Naive B cell (primary cell): ENCODE data around the gene EIF2S1. TPM values are rescaled to one million over a fixed set of nuclear protein-coding genes. Genes with fewer than 3 reads are reported as not detected.
"Not testable (repeated sequence)": the region's sequence is repeated elsewhere in the genome, so short reads cannot be mapped to it uniquely, and the experiment has no call there.

Experiments
- ATAC-seq, 2 donors: fragments of 150-1000 bp; cut with Tn5 transposase; 2 replicates each; pipeline ENCODE4 v1.10.0; 2021; ENCODE audit warnings: low read depth in 2 of 2, mild to moderate bottlenecking in 2 of 2, moderate library complexity in 2 of 2
- DNase-seq: peaks from one replicate; pipeline ENCODE4 v3.0.0; 2022
- H3K27ac Mint-ChIP-seq, 6 donors: one replicate each; pipeline ENCODE4 v1.8.0; 2020 to 2022; ENCODE audit warnings: mild to moderate bottlenecking in 6 of 6, mixed read lengths in 6 of 6, moderate library complexity in 5 of 6, inconsistent platforms in 2 of 6
- H3K27me3 Mint-ChIP-seq, 3 donors: one replicate each; pipeline ENCODE4 v1.8.0; 2021 to 2022; ENCODE audit warnings: mixed read lengths in 3 of 3, mild to moderate bottlenecking in 1 of 3
- H3K36me3 Mint-ChIP-seq, 2 donors: one replicate each; pipeline ENCODE4 v1.8.0; 2020 to 2022; ENCODE audit warnings: mixed read lengths in 2 of 2, inconsistent platforms in 1 of 2, mild to moderate bottlenecking in 1 of 2
- H3K4me1 Mint-ChIP-seq, 3 donors: one replicate each; pipeline ENCODE4 v1.8.0; 2020 to 2022; ENCODE audit warnings: mixed read lengths in 3 of 3, inconsistent platforms in 1 of 3, mild to moderate bottlenecking in 1 of 3, moderate library complexity in 1 of 3
- H3K4me3 Mint-ChIP-seq, 8 donors: one replicate each; pipeline ENCODE4 v1.8.0; 2020 to 2022; ENCODE audit warnings: mild to moderate bottlenecking in 8 of 8, mixed read lengths in 8 of 8, moderate library complexity in 8 of 8, inconsistent platforms in 2 of 8
- H3K9me3 Mint-ChIP-seq, 7 donors: one replicate each; pipeline ENCODE4 v1.8.0; 2020 to 2022; ENCODE audit warnings: mixed read lengths in 7 of 7, mild to moderate bottlenecking in 5 of 7, inconsistent platforms in 2 of 7, moderate library complexity in 1 of 7
- polyA plus RNA-seq, 6 donors: library from polyadenylated mRNA; unstranded; fragments of 300-500 nt; fragmentation: Illumina TruSeq; gene quantifications; one replicate each; pipeline ENCODE4 v1.2.3, GENCODE V29; 2021; ENCODE audit warnings: low read depth in 6 of 6

EIF2S1 gene
- polyA plus RNA-seq = 100 to 1,000 TPM in 4 of 6 donors, 10 to 100 TPM in 2; 68.6 to 123 (median 108) TPM

GRCh38 chr14:67359775-67360469, at the start of gene EIF2S1, which contains the start of gene ATP6V1D:
EIF2S1 (plus strand) TSS chr14:67360328; CDS start chr14:67364768, 4,440 bp downstream.
ATP6V1D (minus strand) TSS chr14:67359804; CDS start chr14:67359698, 106 bp downstream.
- Mint-ChIP-seq H3K4me3 (peak within 1 kb of the TSS; percentile 86 to 99 (median 95)), H3K27ac (peak within 1 kb of the TSS; percentile 95 to 99 (median 98)), H3K4me1 (peaks cover 30 to 49% (median 43%) of the 10 kb centered on the region in 3 donors), H3K9me3 (no peaks in the 10 kb centered on the region), H3K36me3 (no peaks in the 10 kb centered on the region), H3K27me3 (no peaks in the 10 kb centered on the region)
- ATAC-seq (peak; percentile 85 to 88), DNase-seq (peak; percentile 100)

GRCh38 chr14:67311868-67312267, 48.3 kb upstream of the EIF2S1 start:
- Mint-ChIP-seq H3K27ac (no peak overlapping the region), H3K9me3 (no peaks in the 10 kb centered on the region), H3K36me3 (no peaks in the 10 kb centered on the region), H3K4me3 (no peak overlapping the region), H3K4me1 (peaks cover 3 to 7% (median 7%) of the 10 kb centered on the region in 3 donors), H3K27me3 (no peaks in the 10 kb centered on the region)
- no peak for DNase-seq
- no peak for ATAC-seq

GRCh38 chr14:67313153-67313552, 47.0 kb upstream of the EIF2S1 start:
- H3K27me3 Mint-ChIP-seq = no peaks in the 10 kb centered on the region
- peak overlapping the region in 1 of 6 donors; percentile 11 for H3K27ac Mint-ChIP-seq
- H3K36me3 Mint-ChIP-seq = peaks cover 0 to under 1% of the 10 kb centered on the region in 2 donors
- ATAC-seq = no peak
- no peak overlapping the region for H3K4me3 Mint-ChIP-seq
- H3K4me1 Mint-ChIP-seq = peaks cover 0 to under 1% (median 0%) of the 10 kb centered on the region in 3 donors
- H3K9me3 Mint-ChIP-seq = no peaks in the 10 kb centered on the region
- DNase-seq = no peak

GRCh38 chr14:67317822-67318221, 42.3 kb upstream of the EIF2S1 start:
- DNase-seq = no peak
- peaks cover 0 to 4% of the 10 kb centered on the region in 2 donors for H3K36me3 Mint-ChIP-seq
- H3K9me3 Mint-ChIP-seq = no peaks in the 10 kb centered on the region

GRCh38 chr14:67319142-67319541, 41.0 kb upstream of the EIF2S1 start:
- DNase-seq = no peak
- Mint-ChIP-seq H3K9me3 (no peaks in the 10 kb centered on the region), H3K27ac (no peak overlapping the region)

More at GRCh38 chr14:67317822-67318221, 42.3 kb upstream of the EIF2S1 start:
- H3K4me1 Mint-ChIP-seq = no peaks in the 10 kb centered on the region
- H3K4me3 Mint-ChIP-seq = no peak overlapping the region
- ATAC-seq = no peak
- no peaks in the 10 kb centered on the region for H3K27me3 Mint-ChIP-seq
- H3K27ac Mint-ChIP-seq = no peak overlapping the region

GRCh38 chr14:67329666-67330065, 30.5 kb upstream of the EIF2S1 start:
- H3K4me1 Mint-ChIP-seq, H3K9me3 Mint-ChIP-seq, ATAC-seq, H3K27me3 Mint-ChIP-seq, DNase-seq, H3K4me3 Mint-ChIP-seq, H3K27ac Mint-ChIP-seq: not testable (repeated sequence)
- peaks cover 8 to 14% of the 10 kb centered on the region in 2 donors for H3K36me3 Mint-ChIP-seq

More at GRCh38 chr14:67319142-67319541, 41.0 kb upstream of the EIF2S1 start:
- H3K4me3 Mint-ChIP-seq = no peak overlapping the region
- peaks cover 0 to 6% of the 10 kb centered on the region in 2 donors for H3K36me3 Mint-ChIP-seq
- H3K4me1 Mint-ChIP-seq = no peaks in the 10 kb centered on the region
- H3K27me3 Mint-ChIP-seq = no peaks in the 10 kb centered on the region
- ATAC-seq = no peak

GRCh38 chr14:67331368-67332125, 28.6 kb upstream of the EIF2S1 start:
- no peak overlapping the region for H3K4me3 Mint-ChIP-seq

GRCh38 chr14:67332468-67332867, 27.7 kb upstream of the EIF2S1 start:
- DNase-seq (no peak), ATAC-seq (no peak)
- Mint-ChIP-seq H3K4me3 (no peak overlapping the region), H3K36me3 (peaks cover 8 to 10% of the 10 kb centered on the region in 2 donors), H3K27ac (peak overlapping the region in 1 of 6 donors; percentile 6), H3K27me3 (no peaks in the 10 kb centered on the region), H3K4me1 (no peaks in the 10 kb centered on the region), H3K9me3 (peaks cover 0 to 2% (median 0%) of the 10 kb centered on the region in 7 donors)

More at GRCh38 chr14:67331368-67332125, 28.6 kb upstream of the EIF2S1 start:
- H3K27me3 Mint-ChIP-seq = no peaks in the 10 kb centered on the region
- no peak for ATAC-seq
- no peaks in the 10 kb centered on the region for H3K4me1 Mint-ChIP-seq
- H3K27ac Mint-ChIP-seq = no peak overlapping the region
- DNase-seq = no peak
- H3K36me3 Mint-ChIP-seq = peaks cover 8 to 11% of the 10 kb centered on the region in 2 donors
- peaks cover 0 to 2% (median 0%) of the 10 kb centered on the region in 7 donors for H3K9me3 Mint-ChIP-seq

- Mint-ChIP-seq H3K36me3 (peaks cover 8 to 14% of the 10 kb centered on the region in 2 donors), H3K27me3 (no peaks in the 10 kb centered on the region), H3K4me3 (no peak overlapping the region), H3K27ac (no peak overlapping the region), H3K4me1 (no peaks in the 10 kb centered on the region), H3K9me3 (no peaks in the 10 kb centered on the region)
- DNase-seq = no peak
- ATAC-seq = no peak
Observed at GRCh38 chr14:67335781-67336180, 24.3 kb upstream of the EIF2S1 start.

GRCh38 chr14:67341231-67341630, 18.9 kb upstream of the EIF2S1 start:
- not testable (repeated sequence) for H3K9me3 Mint-ChIP-seq, DNase-seq, H3K27ac Mint-ChIP-seq, H3K4me1 Mint-ChIP-seq, ATAC-seq, H3K4me3 Mint-ChIP-seq, H3K27me3 Mint-ChIP-seq
- H3K36me3 Mint-ChIP-seq = peaks cover 0 to 22% of the 10 kb centered on the region in 2 donors

- DNase-seq = no peak
- H3K27me3 Mint-ChIP-seq = no peaks in the 10 kb centered on the region
- H3K36me3 Mint-ChIP-seq = peaks cover 0 to 18% of the 10 kb centered on the region in 2 donors
- ATAC-seq = no peak
- no peaks in the 10 kb centered on the region for H3K9me3 Mint-ChIP-seq
- H3K4me3 Mint-ChIP-seq = no peak overlapping the region
- H3K4me1 Mint-ChIP-seq = no peaks in the 10 kb centered on the region
- no peak overlapping the region for H3K27ac Mint-ChIP-seq
Observed at GRCh38 chr14:67343601-67344230, 16.4 kb upstream of the EIF2S1 start.

GRCh38 chr14:67345583-67345982, 14.5 kb upstream of the EIF2S1 start:
- Mint-ChIP-seq H3K27me3 (no peaks in the 10 kb centered on the region), H3K9me3 (no peaks in the 10 kb centered on the region), H3K36me3 (peaks cover 7 to 22% of the 10 kb centered on the region in 2 donors), H3K4me1 (no peaks in the 10 kb centered on the region), H3K4me3 (no peak overlapping the region), H3K27ac (no peak overlapping the region)
- ATAC-seq = no peak
- DNase-seq = no peak

- Mint-ChIP-seq H3K27me3 (no peaks in the 10 kb centered on the region), H3K4me3 (peak overlapping the region in 1 of 8 donors; percentile 12), H3K36me3 (peaks cover 7 to 10% of the 10 kb centered on the region in 2 donors), H3K27ac (no peak overlapping the region), H3K9me3 (no peaks in the 10 kb centered on the region), H3K4me1 (peaks cover 0 to 4% (median 0%) of the 10 kb centered on the region in 3 donors)
- ATAC-seq = no peak
- no peak for DNase-seq
Observed at GRCh38 chr14:67352055-67352454, 8.1 kb upstream of the EIF2S1 start.
